HepG2 (cell line): ENCODE results near the gene SDR39U1. TPM values are rescaled to one million over a fixed set of nuclear protein-coding genes. Genes with fewer than 3 reads are reported as not detected.
A peak's percentile ranks its signal among the peaks of the same experiment; 100 is the strongest.

ENCODE experiments used
- ATAC-seq: fragments of 200-7000 bp; cut with Tn5 transposase; 3 replicates; pipeline ENCODE4 v1.9.1; 2020; ENCODE audit warnings: mild to moderate bottlenecking, moderate library complexity
- BruUV-seq: library from RNA; stranded (reverse); fragments of 400-500 nt; replicated peaks from 2 replicates; lab custom pipeline; 2021; lab: Mats Ljungman, UMichigan
- CTCF ChIA-PET: fragments of 300-600 bp; formaldehyde crosslinking; extraction: SDS; loops from one replicate; lab custom pipeline; 2021; ENCODE audit warnings: low total read pairs, inconsistent platforms, low intra/inter-chr PET ratio; lab: Yijun Ruan, JAX
- POLR2A ChIA-PET: fragments of 350-600 bp; sonication (Branson Sonifier 250); formaldehyde crosslinking; loops from one replicate; lab custom pipeline; 2020; ENCODE audit warnings: antibody characterized with exemption, inconsistent platforms; lab: Yijun Ruan, JAX
- DNase-seq: peaks from one replicate; pipeline ENCODE4 v3.0.0-alpha.2; 2015; ENCODE audit warnings: low spot score
- FAIRE-seq: peaks from 3 replicates; lab custom pipeline; 2011; peaks lifted over from hg19 to GRCh38; lab: Jason Lieb, UNC
- H2AFZ ChIP-seq: one replicate; pipeline ENCODE4 v1.6.1; 2011; ENCODE audit warnings: low read length, inconsistent platforms
- H3K27ac ChIP-seq: fragments of 300-600 bp; 3 replicates; pipeline ENCODE4 v1.8.0; 2011; ENCODE audit warnings: mixed run types, mild to moderate bottlenecking, mixed read lengths, low read length, inconsistent platforms; ENCODE audit not compliant: insufficient read depth; ENCODE audit errors: extremely low read length
- H3K27me3 ChIP-seq, 2 experiments: fragments of 200-600 bp in 1 of 2; 2 replicates in 1 of 2; 3 replicates in 1 of 2; pipeline versions ENCODE4 v1.6.0 to v1.8.0; 2011; ENCODE audit warnings: low read length in 2 of 2, mild to moderate bottlenecking in 2 of 2, moderate library complexity in 2 of 2, inconsistent platforms in 1 of 2; ENCODE audit not compliant: insufficient read depth in 2 of 2, control insufficient read depth in 1 of 2
- H3K36me3 ChIP-seq, 2 experiments: fragments of 200-600 bp in 1 of 2; replicated peaks in 1 of 2; 2 replicates in 1 of 2; 3 replicates in 1 of 2; pipeline versions ENCODE4 v1.5.1 to v1.8.0; 2011; ENCODE audit warnings: low read length in 2 of 2, inconsistent platforms in 1 of 2; ENCODE audit not compliant: insufficient read depth in 2 of 2, control insufficient read depth in 1 of 2
- H3K4me1 ChIP-seq: 2 replicates; pipeline ENCODE4 v1.5.1; 2012; ENCODE audit warnings: low read length, inconsistent platforms; ENCODE audit not compliant: insufficient read depth
- H3K4me2 ChIP-seq: 2 replicates; pipeline ENCODE4 v1.6.0; 2011; ENCODE audit warnings: low read depth, low read length, inconsistent platforms
- H3K4me3 ChIP-seq, 3 experiments: fragments of 200-600 bp in 1 of 3; sonication (generic), shearing (Covaris generic) in 1 of 3; replicated peaks in 1 of 3; 2 replicates each; pipeline ENCODE4 v1.5.1; 2011 to 2016; ENCODE audit warnings: low read length in 3 of 3, inconsistent platforms in 2 of 3, low read depth in 2 of 3, mild to moderate bottlenecking in 2 of 3, control low read depth in 1 of 3, mixed read lengths in 1 of 3; ENCODE audit not compliant: insufficient read depth in 1 of 3
- H3K79me2 ChIP-seq: one replicate; pipeline ENCODE4 v1.6.1; 2011; ENCODE audit warnings: low read length, inconsistent platforms; ENCODE audit not compliant: insufficient read depth
- H3K9ac ChIP-seq: 2 replicates; pipeline ENCODE4 v1.6.0; 2011; ENCODE audit warnings: mild to moderate bottlenecking, low read depth, low read length, inconsistent platforms; ENCODE audit not compliant: insufficient read depth
- H3K9me3 ChIP-seq: 2 replicates; pipeline ENCODE4 v1.5.1; 2012; ENCODE audit warnings: mild to moderate bottlenecking, low read length
- H4K20me1 ChIP-seq: 2 replicates; pipeline ENCODE4 v1.6.0; 2011; ENCODE audit warnings: inconsistent platforms, mild to moderate bottlenecking, low read length, moderate library complexity; ENCODE audit not compliant: insufficient read depth
- CBFB ChIP-seq: sonication (generic); formaldehyde crosslinking; IDR thresholded peaks from 2 replicates; pipeline ENCODE4 v1.4.0; 2020; ENCODE audit warnings: missing genetic modification reagents
- FOXP1 ChIP-seq, 2 experiments: fragments of 450-650 bp in 1 of 2; IDR thresholded peaks; 2 replicates each; pipeline ENCODE4 v1.6.1; 2017 to 2018; ENCODE audit warnings: antibody characterized with exemption in 1 of 2
- NONO ChIP-seq, 2 experiments: fragments of 450-650 bp in 1 of 2; sonication (generic) in 1 of 2; formaldehyde crosslinking in 1 of 2; IDR thresholded peaks in 1 of 2; conservative IDR thresholded peaks in 1 of 2; 2 replicates each; pipeline versions ENCODE4 v1.6.1 to v1.8.0; 2017 to 2022; ENCODE audit warnings: mild to moderate bottlenecking in 1 of 2, missing genetic modification reagents in 1 of 2, moderate library complexity in 1 of 2
- NRL ChIP-seq: sonication (generic); formaldehyde crosslinking; IDR thresholded peaks from 2 replicates; pipeline ENCODE4 v1.5.0; 2020; ENCODE audit warnings: missing genetic modification reagents, mild to moderate bottlenecking, moderate library complexity, borderline replicate concordance
- PHF21A ChIP-seq: sonication (generic); formaldehyde crosslinking; IDR thresholded peaks from 2 replicates; pipeline ENCODE4 v1.5.0; 2020; ENCODE audit warnings: mild to moderate bottlenecking, missing genetic modification reagents
- PPARG ChIP-seq: conservative IDR thresholded peaks from 2 replicates; pipeline ENCODE4 v1.6.1; 2016; ENCODE audit warnings: missing biosample characterization, missing genetic modification reagents
- REL ChIP-seq: sonication (generic); formaldehyde crosslinking; conservative IDR thresholded peaks from 2 replicates; pipeline ENCODE4 v1.8.0; 2022; ENCODE audit warnings: mild to moderate bottlenecking, missing genetic modification reagents, moderate library complexity
- THYN1 ChIP-seq: sonication (generic); formaldehyde crosslinking; IDR thresholded peaks from 2 replicates; pipeline ENCODE4 v1.8.1; 2023; ENCODE audit warnings: low read depth, mild to moderate bottlenecking, moderate library complexity, missing genetic modification reagents, borderline replicate concordance
- ZNF709 ChIP-seq: sonication (generic); formaldehyde crosslinking; IDR thresholded peaks from 2 replicates; pipeline ENCODE4 v1.5.0; 2020; ENCODE audit warnings: mild to moderate bottlenecking, missing genetic modification reagents
- ZNF768 ChIP-seq: sonication (generic); formaldehyde crosslinking; IDR thresholded peaks from 2 replicates; pipeline ENCODE4 v1.4.0; 2020; ENCODE audit warnings: missing genetic modification reagents
- WGBS: methylation state at CpG from one replicate; pipeline ENCODE4 v1.1.6; 2017; ENCODE audit warnings: low lambda C conversion rate; 5-methylcytosine and 5-hydroxymethylcytosine counted together
- in situ Hi-C: cut with HindIII; loops from 2 replicates; pipeline ENCODE4 v1.10.0; 2017; ENCODE audit warnings: low pct_unique_long_range_greater_than_20kb; ENCODE audit not compliant: extremely low pct_ligation_motif_present
- intact Hi-C: fragments of 100-400 bp; cut with micrococcal nuclease; formaldehyde crosslinking; loops from one replicate; pipeline ENCODE4 v1.10.0; 2022; ENCODE audit not compliant: unreplicated experiment
- polyA plus RNA-seq, 8 experiments: library from polyadenylated mRNA; depleted of rRNA in 3 of 8; stranded (reverse) in 7 of 8; unstranded in 1 of 8; fragments of >200 nt; fragmentation: Illumina TruSeq in 4 of 8; extraction: Trizol in 4 of 8; gene quantifications; 2 replicates each; pipeline versions ENCODE4 v1.2.1 to v1.2.3, GENCODE V29; 2011 to 2016; ENCODE audit warnings: low read depth in 4 of 8, missing spikeins in 1 of 8, mixed read lengths in 1 of 8; ENCODE audit not compliant: insufficient read depth in 1 of 8
- total RNA-seq, 5 experiments: library from RNA; depleted of rRNA; stranded (reverse); fragments of >200 nt; fragmentation: Illumina TruSeq; extraction: Trizol; gene quantifications; 2 replicates each; pipeline ENCODE4 v1.2.3, GENCODE V29; 2016; ENCODE audit warnings: low read depth in 1 of 5
- TF ChIP-seq, protein P1 (sequence below): sonication (generic); formaldehyde crosslinking; IDR thresholded peaks from 2 replicates; pipeline ENCODE4 v1.8.1; 2023; ENCODE audit warnings: mild to moderate bottlenecking, inconsistent platforms, moderate library complexity, missing genetic modification reagents, borderline replicate concordance
- TF ChIP-seq, protein P2 (sequence below): sonication (generic); formaldehyde crosslinking; IDR thresholded peaks from 2 replicates; pipeline ENCODE4 v1.8.1; 2022; ENCODE audit warnings: mild to moderate bottlenecking, missing genetic modification reagents
- TF ChIP-seq, protein P3 (sequence below): sonication (generic); formaldehyde crosslinking; IDR thresholded peaks from 2 replicates; pipeline ENCODE4 v1.9.0; 2022; ENCODE audit warnings: missing genetic modification reagents, mild to moderate bottlenecking, borderline replicate concordance
- TF ChIP-seq, protein P4 (sequence below): sonication (generic); formaldehyde crosslinking; IDR thresholded peaks from 2 replicates; pipeline ENCODE4 v1.5.0; 2020; ENCODE audit warnings: missing genetic modification reagents, mild to moderate bottlenecking, borderline replicate concordance

SDR39U1 gene
- total and polyA plus RNA-seq, 2 of the 13 experiments (the other 11 are each of a cell fraction or from before 2014, with no cell fraction given), result 34.4 to 129 TPM

DNA sequence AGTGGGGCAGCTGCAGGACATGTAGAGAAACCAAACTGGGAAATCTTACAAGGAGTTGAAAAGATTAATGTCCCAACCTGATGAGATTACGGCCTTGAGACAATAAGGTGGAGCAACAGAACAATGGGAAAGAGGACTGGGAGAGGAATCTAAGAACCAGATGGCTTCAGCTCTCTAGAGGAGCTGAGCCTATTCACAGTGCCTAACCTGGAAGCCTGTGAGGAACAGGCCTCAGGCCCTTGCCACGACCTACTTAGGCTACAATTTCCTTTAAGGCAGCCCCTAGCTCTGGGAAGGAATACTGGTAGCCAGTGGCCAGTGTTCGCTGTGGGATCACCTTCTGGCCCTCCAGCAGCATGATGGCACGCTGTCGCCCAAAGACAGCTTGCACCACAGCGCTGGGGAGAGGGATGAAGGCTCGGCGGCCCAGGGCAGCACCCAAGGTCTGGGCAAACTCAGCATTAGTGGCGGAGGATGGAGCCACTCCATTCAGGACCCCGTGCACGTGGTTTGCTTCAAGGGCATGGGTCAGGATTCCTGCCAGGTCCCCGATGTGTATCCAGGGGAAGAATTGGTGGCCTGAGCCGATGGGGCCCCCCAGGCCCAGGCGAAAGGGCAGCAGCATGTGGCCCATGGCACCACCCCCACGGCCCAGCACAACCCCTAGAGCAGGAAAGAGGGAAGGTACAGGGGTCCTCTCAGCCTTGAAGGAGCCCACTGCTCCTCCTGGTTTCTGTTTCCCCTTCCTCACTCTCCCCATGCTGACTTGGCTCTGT is 2.6 kb downstream of the SDR39U1 start:
- no TSS peak for BruUV-seq
- intact Hi-C loops, result loop anchor here (10.0 kb wide), 2 partner anchors 855 to 1855 kb away; partner anchors contain the start of gene DAD1
- H2AFZ ChIP-seq, result no peak overlapping the region
- H3K36me3 ChIP-seq, result peaks cover 38 to 56% of the 10 kb centered on the region in 2 experiments
- H3K9ac ChIP-seq, result no peak overlapping the region
- peaks cover 22% of the 10 kb centered on the region for H3K79me2 ChIP-seq
- no peak overlapping the region for H3K4me3 ChIP-seq
- H3K4me2 ChIP-seq, result no peak overlapping the region
- H3K27ac ChIP-seq, result no peak overlapping the region
- H3K27me3 ChIP-seq, result peaks cover 0 to 5% of the 10 kb centered on the region in 2 experiments; a peak in 1 of 5 replicates
- H3K9me3 ChIP-seq, result no peaks in the 10 kb centered on the region
- H3K4me1 ChIP-seq, result peaks cover 23% of the 10 kb centered on the region
- no peaks in the 10 kb centered on the region; the same call in 1 of the 2 replicates for H4K20me1 ChIP-seq
- WGBS, result 89% methylated on average over 15 of the region's 15 CpGs
- FAIRE-seq (no peak), ATAC-seq (no peak), DNase-seq (no peak)
- CTCF ChIA-PET, result interaction anchor here (11.8 kb wide), 1 partner anchor 108 kb away, joined by 235 read pairs; the partner anchor contains the start of gene ADCY4
- POLR2A ChIA-PET, result interaction anchor here (0.9 to 5.6 kb wide), 6 partner anchors 11 to 197 kb away, joined by 3 to 242 read pairs (median 17); partner anchors contain the start of genes CBLN3, CIDEB, KHNYN and TINF2
- in situ Hi-C loops, result loop anchor here (10.0 kb wide), 1 partner anchor 195 kb away; the partner anchor contains the start of gene TINF2
- TF ChIP-seq PHF21A (CRISPR knock-in tag) (no peak), PPARG (no peak), NRL (CRISPR knock-in tag) (peak; percentile 13; the same call in 1 of the 2 replicates), CBFB (CRISPR knock-in tag) (no peak), ZNF768 (CRISPR knock-in tag) (peak; percentile 63; the same call in 1 of the 2 replicates), REL (CRISPR knock-in tag) (no peak), FOXP1 (IDR thresholded peaks at IDR 0.05) (no peak), FOXP1 (CRISPR knock-in tag; IDR thresholded peaks at IDR 0.05) (no peak), THYN1 (no peak), ZNF709 (CRISPR knock-in tag) (0 out of 2 replicates have a peak, but pooled peaks have one; percentile 9), NONO (IDR thresholded peaks at IDR 0.05) (no peak), NONO (CRISPR knock-in tag; conservative IDR thresholded peaks at IDR 0.05) (0 out of 2 replicates have a peak, but pooled peaks have one; percentile 51)
- TF ChIP-seq, protein P1, sequence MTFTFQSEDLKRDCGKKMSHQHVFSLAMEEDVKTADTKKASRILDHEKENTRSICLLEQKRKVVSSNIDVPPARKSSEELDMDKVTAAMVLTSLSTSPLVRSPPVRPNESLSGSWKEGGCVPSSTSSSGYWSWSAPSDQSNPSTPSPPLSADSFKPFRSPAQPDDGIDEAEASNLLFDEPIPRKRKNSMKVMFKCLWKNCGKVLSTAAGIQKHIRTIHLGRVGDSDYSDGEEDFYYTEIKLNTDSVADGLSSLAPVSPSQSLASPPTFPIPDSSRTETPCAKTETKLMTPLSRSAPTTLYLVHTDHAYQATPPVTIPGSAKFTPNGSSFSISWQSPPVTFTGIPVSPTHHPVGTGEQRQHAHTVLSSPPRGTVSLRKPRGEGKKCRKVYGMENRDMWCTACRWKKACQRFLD (CRISPR knock-in tag), result no peak
- TF ChIP-seq, protein P2, sequence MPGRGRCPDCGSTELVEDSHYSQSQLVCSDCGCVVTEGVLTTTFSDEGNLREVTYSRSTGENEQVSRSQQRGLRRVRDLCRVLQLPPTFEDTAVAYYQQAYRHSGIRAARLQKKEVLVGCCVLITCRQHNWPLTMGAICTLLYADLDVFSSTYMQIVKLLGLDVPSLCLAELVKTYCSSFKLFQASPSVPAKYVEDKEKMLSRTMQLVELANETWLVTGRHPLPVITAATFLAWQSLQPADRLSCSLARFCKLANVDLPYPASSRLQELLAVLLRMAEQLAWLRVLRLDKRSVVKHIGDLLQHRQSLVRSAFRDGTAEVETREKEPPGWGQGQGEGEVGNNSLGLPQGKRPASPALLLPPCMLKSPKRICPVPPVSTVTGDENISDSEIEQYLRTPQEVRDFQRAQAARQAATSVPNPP (CRISPR knock-in tag), result 0 out of 2 replicates have a peak, but pooled peaks have one; percentile 23
- TF ChIP-seq, protein P3, sequence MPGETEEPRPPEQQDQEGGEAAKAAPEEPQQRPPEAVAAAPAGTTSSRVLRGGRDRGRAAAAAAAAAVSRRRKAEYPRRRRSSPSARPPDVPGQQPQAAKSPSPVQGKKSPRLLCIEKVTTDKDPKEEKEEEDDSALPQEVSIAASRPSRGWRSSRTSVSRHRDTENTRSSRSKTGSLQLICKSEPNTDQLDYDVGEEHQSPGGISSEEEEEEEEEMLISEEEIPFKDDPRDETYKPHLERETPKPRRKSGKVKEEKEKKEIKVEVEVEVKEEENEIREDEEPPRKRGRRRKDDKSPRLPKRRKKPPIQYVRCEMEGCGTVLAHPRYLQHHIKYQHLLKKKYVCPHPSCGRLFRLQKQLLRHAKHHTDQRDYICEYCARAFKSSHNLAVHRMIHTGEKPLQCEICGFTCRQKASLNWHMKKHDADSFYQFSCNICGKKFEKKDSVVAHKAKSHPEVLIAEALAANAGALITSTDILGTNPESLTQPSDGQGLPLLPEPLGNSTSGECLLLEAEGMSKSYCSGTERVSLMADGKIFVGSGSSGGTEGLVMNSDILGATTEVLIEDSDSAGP (CRISPR knock-in tag), result peak; percentile 36
- TF ChIP-seq, protein P4, sequence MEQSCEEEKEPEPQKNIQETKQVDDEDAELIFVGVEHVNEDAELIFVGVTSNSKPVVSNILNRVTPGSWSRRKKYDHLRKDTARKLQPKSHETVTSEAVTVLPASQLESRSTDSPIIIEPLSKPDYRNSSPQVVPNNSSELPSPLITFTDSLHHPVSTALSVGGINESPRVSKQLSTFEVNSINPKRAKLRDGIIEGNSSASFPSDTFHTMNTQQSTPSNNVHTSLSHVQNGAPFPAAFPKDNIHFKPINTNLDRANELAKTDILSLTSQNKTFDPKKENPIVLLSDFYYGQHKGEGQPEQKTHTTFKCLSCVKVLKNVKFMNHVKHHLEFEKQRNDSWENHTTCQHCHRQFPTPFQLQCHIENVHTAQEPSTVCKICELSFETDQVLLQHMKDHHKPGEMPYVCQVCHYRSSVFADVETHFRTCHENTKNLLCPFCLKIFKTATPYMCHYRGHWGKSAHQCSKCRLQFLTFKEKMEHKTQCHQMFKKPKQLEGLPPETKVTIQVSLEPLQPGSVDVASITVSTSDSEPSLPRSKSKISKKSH, result peak; percentile 54; the same call in 1 of the 2 replicates
